GM12878 (cell line): Measurements from ENCODE around the gene TRIM69. TPM values are rescaled to one million over a fixed set of nuclear protein-coding genes. Genes with fewer than 3 reads are reported as not detected.

Experiments
- ATAC-seq: fragments of 200-7000 bp; cut with Tn5 transposase; 3 replicates; pipeline ENCODE4 v1.9.1; 2020; ENCODE audit warnings: mild to moderate bottlenecking, moderate library complexity
- BruUV-seq: library from RNA; stranded (reverse); fragments of 400-500 nt; replicated peaks from 2 replicates; lab custom pipeline; 2021; lab: Mats Ljungman, UMichigan
- CTCF ChIA-PET: fragments of 300-600 bp; sonication (Branson Sonifier 250); formaldehyde crosslinking; extraction: SDS; loops from one replicate; lab custom pipeline; 2021; ENCODE audit warnings: inconsistent platforms; lab: Yijun Ruan, JAX
- POLR2A ChIA-PET: fragments of 350-600 bp; formaldehyde crosslinking; extraction: SDS; loops from one replicate; lab custom pipeline; 2021; ENCODE audit warnings: inconsistent platforms; lab: Charles Lee
- RAD21 ChIA-PET: fragments of 300-600 bp; sonication (Branson Sonifier 250); formaldehyde crosslinking; loops from one replicate; lab custom pipeline; 2023; ENCODE audit warnings: antibody characterized with exemption; ENCODE audit not compliant: unreplicated experiment; lab: Charles Lee
- SMC1A ChIA-PET: fragments of 300-600 bp; sonication (Branson Sonifier 250); formaldehyde crosslinking; loops from one replicate; lab custom pipeline; 2023; ENCODE audit not compliant: unreplicated experiment, uncharacterized antibody; lab: Charles Lee
- DNase-seq: peaks from one replicate; pipeline ENCODE4 v3.0.0-alpha.2; 2011; ENCODE audit warnings: low read depth, low spot score
- FAIRE-seq: peaks from 3 replicates; lab custom pipeline; 2011; peaks lifted over from hg19 to GRCh38; lab: Jason Lieb, UNC
- H2AFZ ChIP-seq: 2 replicates; pipeline ENCODE4 v1.6.0; 2011; ENCODE audit warnings: low read depth, low read length, control low read depth; ENCODE audit not compliant: control insufficient read depth
- H3K27ac ChIP-seq: 2 replicates; pipeline ENCODE4 v1.5.1; 2011; ENCODE audit warnings: control low read depth; ENCODE audit not compliant: control insufficient read depth, insufficient read depth
- H3K27me3 ChIP-seq, 2 experiments: replicated peaks in 1 of 2; 2 replicates each; pipeline versions ENCODE4 v1.6.0 to v1.6.1; 2011; ENCODE audit warnings: low read length in 1 of 2; ENCODE audit not compliant: control insufficient read depth in 2 of 2, insufficient read depth in 2 of 2
- H3K36me3 ChIP-seq, 2 experiments: 2 replicates each; pipeline ENCODE4 v1.5.1; 2011; ENCODE audit warnings: low read length in 1 of 2; ENCODE audit not compliant: control insufficient read depth in 2 of 2, insufficient read depth in 2 of 2
- H3K4me1 ChIP-seq: 2 replicates; pipeline ENCODE4 v1.6.1; 2011; ENCODE audit warnings: mild to moderate bottlenecking, low read length, moderate library complexity, mixed read lengths; ENCODE audit not compliant: control insufficient read depth, insufficient read depth
- H3K4me2 ChIP-seq: 2 replicates; pipeline ENCODE4 v1.6.0; 2011; ENCODE audit warnings: control low read depth; ENCODE audit not compliant: control insufficient read depth, insufficient read depth
- H3K4me3 ChIP-seq: fragments of 200-600 bp; sonication (generic); 2 replicates; pipeline ENCODE4 v1.5.1; 2016
- H3K79me2 ChIP-seq: 2 replicates; pipeline ENCODE4 v1.6.0; 2011; ENCODE audit warnings: low read length; ENCODE audit not compliant: control insufficient read depth, insufficient read depth
- H3K9ac ChIP-seq: 2 replicates; pipeline ENCODE4 v1.8.0; 2011; ENCODE audit warnings: low read length, control low read depth, mixed read lengths; ENCODE audit not compliant: control insufficient read depth, insufficient read depth
- H3K9me3 ChIP-seq: replicated peaks from 3 replicates; pipeline ENCODE4 v1.5.1; 2011; ENCODE audit warnings: mild to moderate bottlenecking, low read length; ENCODE audit not compliant: control insufficient read depth, insufficient read depth
- H4K20me1 ChIP-seq: 2 replicates; pipeline ENCODE4 v1.6.0; 2011; ENCODE audit not compliant: control insufficient read depth, insufficient read depth
- CBX5 ChIP-seq: sonication (generic); IDR thresholded peaks from 2 replicates; pipeline ENCODE4 v1.6.1; 2016; ENCODE audit warnings: low read depth, moderate library complexity, mild to moderate bottlenecking, inconsistent platforms
- JUNB ChIP-seq: IDR thresholded peaks from 2 replicates; pipeline ENCODE4 v1.6.1; 2016; ENCODE audit warnings: antibody characterized with exemption, mild to moderate bottlenecking
- MTA2 ChIP-seq: fragments of 450-650 bp; IDR thresholded peaks from 2 replicates; pipeline ENCODE4 v1.6.1; 2016; ENCODE audit warnings: low read depth, mild to moderate bottlenecking, moderate library complexity
- RELA ChIP-seq: fragments of 450-650 bp; IDR thresholded peaks from 2 replicates; pipeline ENCODE4 v1.8.0; 2014; ENCODE audit warnings: borderline replicate concordance; ENCODE audit not compliant: partially characterized antibody
- SMAD1 ChIP-seq: fragments of 450-650 bp; IDR thresholded peaks from 2 replicates; pipeline ENCODE4 v1.6.1; 2018; ENCODE audit warnings: mild to moderate bottlenecking, low read depth; ENCODE audit not compliant: partially characterized antibody
- STAT1 ChIP-seq: fragments of 450-650 bp; conservative IDR thresholded peaks from 2 replicates; pipeline ENCODE4 v1.6.1; 2014; ENCODE audit warnings: antibody characterized with exemption, mild to moderate bottlenecking
- TAF1 ChIP-seq: IDR thresholded peaks from 2 replicates; pipeline ENCODE4 v1.6.1; 2011; ENCODE audit warnings: mild to moderate bottlenecking, low read depth, low read length, borderline replicate concordance
- WGBS: methylation state at CpG from one replicate; pipeline ENCODE4 v1.1.6; 2016; ENCODE audit warnings: low lambda C conversion rate; ENCODE audit not compliant: insufficient replicate concordance, insufficient coverage; ENCODE audit errors: missing lambda C conversion rate; 5-methylcytosine and 5-hydroxymethylcytosine counted together
- in situ Hi-C: fragments of 300-500 bp; cut with MboI; formaldehyde crosslinking; loops from 9 replicates; pipeline ENCODE4 v1.14.3; 2018; ENCODE audit warnings: mixed read lengths
- intact Hi-C: fragments of 100-400 bp; cut with micrococcal nuclease; formaldehyde crosslinking; loops from one replicate; pipeline ENCODE4 v1.14.2; 2022; ENCODE audit not compliant: unreplicated experiment
- polyA plus RNA-seq, 11 experiments: library from polyadenylated mRNA; depleted of rRNA in 4 of 11; unstranded in 6 of 11; stranded (reverse) in 5 of 11; fragments of >200 nt; fragmentation: Nextera tagmentation in 4 of 11; fragmentation: Illumina TruSeq in 1 of 11; extraction: Ambion mirVana in 4 of 11; extraction: Trizol in 1 of 11; gene quantifications; 1 replicate in 1 of 11; 2 replicates in 10 of 11; pipeline versions ENCODE4 v1.2.1 to v1.2.3, GENCODE V29; 2011 to 2016; ENCODE audit warnings: inconsistent platforms in 2 of 11, missing spikeins in 2 of 11, low read depth in 1 of 11
- total RNA-seq, 4 experiments: library from RNA; depleted of rRNA in 3 of 4; stranded (reverse); fragments of >200 nt in 3 of 4; fragmentation: Illumina TruSeq in 1 of 4; extraction: Trizol in 1 of 4; gene quantifications; 2 replicates each; pipeline versions ENCODE4 v1.2.1 to v1.2.3, GENCODE V29; 2013 to 2021
- TF ChIP-seq, protein P1 (sequence below): fragments of 450-650 bp; IDR thresholded peaks from 2 replicates; pipeline ENCODE4 v1.6.1; 2017; ENCODE audit warnings: antibody characterized with exemption, mild to moderate bottlenecking, moderate library complexity
- TF ChIP-seq, protein P2 (sequence below): fragments of 450-650 bp; IDR thresholded peaks from 2 replicates; pipeline ENCODE4 v1.6.1; 2014; ENCODE audit warnings: mild to moderate bottlenecking
- TF ChIP-seq, protein P3 (sequence below): fragments of 150-350 bp; IDR thresholded peaks from 2 replicates; pipeline ENCODE4 v1.6.1; 2014; ENCODE audit warnings: mild to moderate bottlenecking, low read depth, low read length
- TF ChIP-seq, protein P4 (sequence below): IDR thresholded peaks from 2 replicates; pipeline ENCODE4 v1.6.1; 2012; ENCODE audit warnings: low read depth, low read length, improper control_type of control experiment
- TF ChIP-seq, protein P5 (sequence below): IDR thresholded peaks from 2 replicates; pipeline ENCODE4 v1.6.1; 2011; ENCODE audit warnings: borderline replicate concordance, low read depth, mild to moderate bottlenecking, moderate library complexity, low read length; ENCODE audit not compliant: insufficient read depth, poor library complexity, severe bottlenecking

Gene TRIM69
- total and polyA plus RNA-seq, 10 of the 15 experiments (the other 5 are each of a cell fraction or from before 2014, with no cell fraction given) = 11.2 to 52.7 (median 37.8) TPM

DNA sequence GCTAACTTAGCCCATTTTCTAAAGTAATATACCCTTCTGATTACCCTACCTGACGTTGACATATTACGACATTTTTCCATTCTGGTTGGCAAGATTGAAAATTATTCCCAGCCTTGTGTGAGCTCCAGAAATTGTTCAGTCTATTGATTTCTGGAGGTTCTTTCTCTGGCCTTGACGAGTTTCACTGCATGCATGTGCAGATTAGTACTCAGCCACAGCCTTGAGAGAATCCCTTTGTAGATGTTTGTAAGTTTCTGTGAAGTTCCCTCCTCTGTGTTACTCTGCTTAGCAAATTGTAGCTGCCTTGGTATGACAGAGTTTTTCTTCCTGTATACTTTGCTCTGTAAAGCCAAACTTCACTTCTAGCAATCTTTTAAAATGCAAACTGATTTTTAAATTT is 27.5 kb downstream of the TRIM69 start (continued):
- TF ChIP-seq, protein P1, sequence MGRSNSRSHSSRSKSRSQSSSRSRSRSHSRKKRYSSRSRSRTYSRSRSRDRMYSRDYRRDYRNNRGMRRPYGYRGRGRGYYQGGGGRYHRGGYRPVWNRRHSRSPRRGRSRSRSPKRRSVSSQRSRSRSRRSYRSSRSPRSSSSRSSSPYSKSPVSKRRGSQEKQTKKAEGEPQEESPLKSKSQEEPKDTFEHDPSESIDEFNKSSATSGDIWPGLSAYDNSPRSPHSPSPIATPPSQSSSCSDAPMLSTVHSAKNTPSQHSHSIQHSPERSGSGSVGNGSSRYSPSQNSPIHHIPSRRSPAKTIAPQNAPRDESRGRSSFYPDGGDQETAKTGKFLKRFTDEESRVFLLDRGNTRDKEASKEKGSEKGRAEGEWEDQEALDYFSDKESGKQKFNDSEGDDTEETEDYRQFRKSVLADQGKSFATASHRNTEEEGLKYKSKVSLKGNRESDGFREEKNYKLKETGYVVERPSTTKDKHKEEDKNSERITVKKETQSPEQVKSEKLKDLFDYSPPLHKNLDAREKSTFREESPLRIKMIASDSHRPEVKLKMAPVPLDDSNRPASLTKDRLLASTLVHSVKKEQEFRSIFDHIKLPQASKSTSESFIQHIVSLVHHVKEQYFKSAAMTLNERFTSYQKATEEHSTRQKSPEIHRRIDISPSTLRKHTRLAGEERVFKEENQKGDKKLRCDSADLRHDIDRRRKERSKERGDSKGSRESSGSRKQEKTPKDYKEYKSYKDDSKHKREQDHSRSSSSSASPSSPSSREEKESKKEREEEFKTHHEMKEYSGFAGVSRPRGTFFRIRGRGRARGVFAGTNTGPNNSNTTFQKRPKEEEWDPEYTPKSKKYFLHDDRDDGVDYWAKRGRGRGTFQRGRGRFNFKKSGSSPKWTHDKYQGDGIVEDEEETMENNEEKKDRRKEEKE = no peak
- TF ChIP-seq CBX5 = no peak
- TF ChIP-seq, protein P2, sequence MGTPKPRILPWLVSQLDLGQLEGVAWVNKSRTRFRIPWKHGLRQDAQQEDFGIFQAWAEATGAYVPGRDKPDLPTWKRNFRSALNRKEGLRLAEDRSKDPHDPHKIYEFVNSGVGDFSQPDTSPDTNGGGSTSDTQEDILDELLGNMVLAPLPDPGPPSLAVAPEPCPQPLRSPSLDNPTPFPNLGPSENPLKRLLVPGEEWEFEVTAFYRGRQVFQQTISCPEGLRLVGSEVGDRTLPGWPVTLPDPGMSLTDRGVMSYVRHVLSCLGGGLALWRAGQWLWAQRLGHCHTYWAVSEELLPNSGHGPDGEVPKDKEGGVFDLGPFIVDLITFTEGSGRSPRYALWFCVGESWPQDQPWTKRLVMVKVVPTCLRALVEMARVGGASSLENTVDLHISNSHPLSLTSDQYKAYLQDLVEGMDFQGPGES = no peak
- no peak for TF ChIP-seq RELA
- no peak for TF ChIP-seq TAF1
- TF ChIP-seq JUNB = no peak

DNA sequence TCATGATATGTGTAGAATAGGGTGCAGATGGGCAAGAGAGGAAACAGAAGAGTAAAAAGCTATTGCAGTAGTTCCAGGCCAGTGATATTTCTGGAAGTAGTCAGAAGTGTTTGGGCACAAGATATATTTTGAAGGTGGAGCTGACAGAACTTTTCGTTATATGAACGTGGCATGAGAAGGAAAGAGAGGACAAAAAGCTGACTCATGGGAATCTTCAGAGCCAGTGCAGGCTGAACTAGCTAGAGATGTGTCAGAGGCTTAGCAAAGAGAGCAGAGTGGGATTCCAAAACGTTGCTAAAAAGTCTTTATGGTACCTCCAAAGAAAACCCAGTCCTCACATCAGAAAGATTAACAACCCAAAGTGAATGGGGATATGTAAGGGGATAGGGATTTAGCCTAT is 28.7 kb downstream of the TRIM69 start:
- Histone ChIP-seq H3K27me3 (no peaks in the 10 kb centered on the region), H3K27ac (no peak overlapping the region), H3K9me3 (no peaks in the 10 kb centered on the region; the same call in 2 of the 3 replicates), H3K36me3 (no peaks in the 10 kb centered on the region; a peak in 1 of 4 replicates), H2AFZ (no peak overlapping the region), H3K4me2 (no peak overlapping the region), H3K79me2 (no peaks in the 10 kb centered on the region), H3K4me3 (no peak overlapping the region), H3K9ac (no peak overlapping the region), H3K4me1 (no peaks in the 10 kb centered on the region), H4K20me1 (no peaks in the 10 kb centered on the region)
- intact Hi-C loops = no loop called here
- ChIA-PET CTCF (interaction anchor here (0.5 kb wide), 1 partner anchor 182 kb away, joined by 3 read pairs; no protein-coding TSS in a partner anchor), RAD21 (no interaction called here), POLR2A (no interaction called here), SMC1A (no interaction called here)
- ATAC-seq (no peak), FAIRE-seq (no peak), DNase-seq (no peak)
- BruUV-seq = no TSS peak
- 33% methylated on average over 3 of the region's 3 CpGs for WGBS
- TF ChIP-seq, protein P3, sequence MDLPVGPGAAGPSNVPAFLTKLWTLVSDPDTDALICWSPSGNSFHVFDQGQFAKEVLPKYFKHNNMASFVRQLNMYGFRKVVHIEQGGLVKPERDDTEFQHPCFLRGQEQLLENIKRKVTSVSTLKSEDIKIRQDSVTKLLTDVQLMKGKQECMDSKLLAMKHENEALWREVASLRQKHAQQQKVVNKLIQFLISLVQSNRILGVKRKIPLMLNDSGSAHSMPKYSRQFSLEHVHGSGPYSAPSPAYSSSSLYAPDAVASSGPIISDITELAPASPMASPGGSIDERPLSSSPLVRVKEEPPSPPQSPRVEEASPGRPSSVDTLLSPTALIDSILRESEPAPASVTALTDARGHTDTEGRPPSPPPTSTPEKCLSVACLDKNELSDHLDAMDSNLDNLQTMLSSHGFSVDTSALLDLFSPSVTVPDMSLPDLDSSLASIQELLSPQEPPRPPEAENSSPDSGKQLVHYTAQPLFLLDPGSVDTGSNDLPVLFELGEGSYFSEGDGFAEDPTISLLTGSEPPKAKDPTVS = no peak
- TF ChIP-seq STAT1 (no peak), SMAD1 (no peak), MTA2 (no peak)
- TF ChIP-seq, protein P4, sequence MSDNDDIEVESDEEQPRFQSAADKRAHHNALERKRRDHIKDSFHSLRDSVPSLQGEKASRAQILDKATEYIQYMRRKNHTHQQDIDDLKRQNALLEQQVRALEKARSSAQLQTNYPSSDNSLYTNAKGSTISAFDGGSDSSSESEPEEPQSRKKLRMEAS = no peak
- TF ChIP-seq, protein P5, sequence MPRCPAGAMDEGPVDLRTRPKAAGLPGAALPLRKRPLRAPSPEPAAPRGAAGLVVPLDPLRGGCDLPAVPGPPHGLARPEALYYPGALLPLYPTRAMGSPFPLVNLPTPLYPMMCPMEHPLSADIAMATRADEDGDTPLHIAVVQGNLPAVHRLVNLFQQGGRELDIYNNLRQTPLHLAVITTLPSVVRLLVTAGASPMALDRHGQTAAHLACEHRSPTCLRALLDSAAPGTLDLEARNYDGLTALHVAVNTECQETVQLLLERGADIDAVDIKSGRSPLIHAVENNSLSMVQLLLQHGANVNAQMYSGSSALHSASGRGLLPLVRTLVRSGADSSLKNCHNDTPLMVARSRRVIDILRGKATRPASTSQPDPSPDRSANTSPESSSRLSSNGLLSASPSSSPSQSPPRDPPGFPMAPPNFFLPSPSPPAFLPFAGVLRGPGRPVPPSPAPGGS = no peak
- in situ Hi-C loops = no loop called here
